ENCODE results near the gene COMT.
A peak's percentile ranks its signal among the peaks of the same experiment; 100 is the strongest.

The COMT gene

GRCh38 chr22:19971276-19972124 is 29.9 kb downstream of the COMT start:
- DNase-seq: no peak

DNA sequence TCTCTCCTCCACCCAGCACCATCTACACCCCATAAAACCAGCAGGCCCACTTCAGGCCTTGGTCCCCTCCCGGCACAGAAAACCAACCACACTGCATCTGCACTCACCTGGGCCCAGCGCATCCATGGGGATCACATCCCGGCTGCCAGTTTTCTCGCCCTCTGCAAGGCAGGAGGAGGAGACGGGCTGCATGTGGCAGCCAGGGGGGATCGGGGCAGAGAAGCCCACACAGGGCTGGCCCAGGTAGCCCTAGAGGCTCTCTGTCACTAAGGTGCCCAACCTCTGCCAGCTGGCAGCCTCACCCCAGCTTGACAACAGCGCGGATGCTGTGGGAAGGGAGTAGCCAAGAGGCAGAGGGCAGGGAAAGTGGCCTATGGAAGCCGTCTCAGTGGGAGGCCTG is 30.7 kb downstream of the COMT start:
- DNase-seq: no peak

- no peak for DNase-seq
Observed at GRCh38 chr22:19972652-19973550, 31.3 kb downstream of the COMT start.

DNA sequence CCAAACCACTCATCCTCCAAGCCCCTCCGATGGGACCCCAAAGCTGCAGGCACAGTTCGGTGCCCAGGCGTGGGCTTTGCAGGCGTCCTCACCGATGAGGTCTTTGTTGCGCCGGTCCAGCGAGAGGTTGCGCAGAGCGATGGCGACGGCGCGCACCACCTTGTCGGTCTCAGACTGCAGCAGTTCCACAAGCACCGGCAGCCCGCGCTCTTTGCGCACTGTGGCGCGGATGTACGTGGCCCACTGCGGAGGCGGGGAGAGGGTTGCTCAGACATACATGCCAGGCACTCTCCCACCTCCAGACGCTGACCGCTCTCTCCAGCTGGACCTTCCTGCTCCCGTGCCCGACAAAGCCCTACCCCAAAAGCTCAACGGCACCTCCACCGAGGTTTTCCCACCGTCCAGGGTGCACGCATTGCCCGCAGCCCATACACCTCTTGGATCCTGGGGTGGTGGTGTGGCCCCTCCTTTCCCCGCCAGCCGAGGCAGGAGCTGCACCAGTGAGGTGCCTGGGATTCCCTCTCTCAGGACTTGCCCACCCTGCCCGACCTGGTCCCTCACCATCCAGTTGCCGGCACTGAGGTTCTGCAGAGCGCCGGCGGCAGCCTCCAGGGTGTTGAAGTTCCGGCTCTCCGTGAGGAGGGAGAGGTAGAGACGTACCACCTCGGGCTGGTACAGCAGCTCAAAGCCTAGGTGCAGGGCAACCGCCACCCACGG is 32.1 kb downstream of the COMT start:
- DNase-seq: no peak

GRCh38 chr22:19974268-19974861 is 32.8 kb downstream of the COMT start:
- peak; percentile 82 for DNase-seq

DNA sequence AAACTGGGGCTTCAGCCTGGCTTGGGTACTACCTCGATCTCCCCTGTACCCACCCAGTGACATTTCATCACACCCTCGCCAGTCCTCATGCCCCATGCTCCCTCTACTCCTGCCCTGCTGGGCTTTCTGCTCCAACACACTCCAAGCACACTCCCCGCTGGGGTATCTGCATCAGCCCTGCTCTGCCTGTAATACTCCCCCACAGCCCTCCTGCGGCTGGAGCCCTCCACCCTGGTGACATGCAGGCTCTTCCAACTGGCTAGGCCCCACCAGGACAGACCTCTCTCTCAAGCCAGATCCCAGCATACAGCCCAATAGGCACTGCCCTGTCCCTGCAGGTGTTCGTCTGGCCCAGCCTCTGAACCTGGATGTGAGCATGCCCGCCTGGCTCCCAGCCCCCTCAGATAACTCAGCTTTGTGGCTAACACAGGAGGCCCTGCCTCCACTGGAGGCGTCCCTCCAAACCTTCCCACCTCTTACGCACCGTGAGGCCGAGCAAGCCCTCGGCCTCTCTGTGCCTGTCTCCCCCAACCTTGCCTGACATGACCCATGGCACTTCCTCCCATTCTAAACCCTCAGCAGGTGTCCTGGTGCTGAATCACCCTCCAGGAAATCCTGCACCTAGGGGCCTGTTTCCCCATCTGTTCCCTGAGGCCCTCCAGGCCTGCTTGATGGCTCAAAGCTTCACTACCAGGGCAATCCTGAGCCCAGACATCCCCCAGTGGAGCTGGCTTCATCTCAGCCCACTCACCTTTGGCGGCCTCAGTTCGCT is 33.5 kb downstream of the COMT start:
- peak; percentile 79 for DNase-seq

DNA sequence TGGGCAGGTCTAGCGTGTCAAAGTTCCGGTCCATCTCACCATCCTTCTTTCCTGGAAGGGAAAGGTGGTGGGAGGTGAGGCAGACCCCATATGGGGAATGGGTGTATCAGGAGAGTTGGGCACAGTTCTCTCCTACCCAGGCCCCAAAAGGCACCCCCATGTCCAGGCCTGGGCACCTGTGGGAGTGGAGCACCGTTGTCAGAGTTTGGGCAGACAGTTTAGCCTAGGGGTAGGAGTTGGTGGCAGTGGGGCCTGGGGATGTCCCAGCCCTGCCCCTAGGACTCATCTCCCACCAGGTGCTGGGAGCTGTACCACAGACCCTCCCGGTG is 34.1 kb downstream of the COMT start:
- DNase-seq: no peak

- no peak for DNase-seq
Observed at GRCh38 chr22:19976671-19977070, 35.1 kb downstream of the COMT start.

DNA sequence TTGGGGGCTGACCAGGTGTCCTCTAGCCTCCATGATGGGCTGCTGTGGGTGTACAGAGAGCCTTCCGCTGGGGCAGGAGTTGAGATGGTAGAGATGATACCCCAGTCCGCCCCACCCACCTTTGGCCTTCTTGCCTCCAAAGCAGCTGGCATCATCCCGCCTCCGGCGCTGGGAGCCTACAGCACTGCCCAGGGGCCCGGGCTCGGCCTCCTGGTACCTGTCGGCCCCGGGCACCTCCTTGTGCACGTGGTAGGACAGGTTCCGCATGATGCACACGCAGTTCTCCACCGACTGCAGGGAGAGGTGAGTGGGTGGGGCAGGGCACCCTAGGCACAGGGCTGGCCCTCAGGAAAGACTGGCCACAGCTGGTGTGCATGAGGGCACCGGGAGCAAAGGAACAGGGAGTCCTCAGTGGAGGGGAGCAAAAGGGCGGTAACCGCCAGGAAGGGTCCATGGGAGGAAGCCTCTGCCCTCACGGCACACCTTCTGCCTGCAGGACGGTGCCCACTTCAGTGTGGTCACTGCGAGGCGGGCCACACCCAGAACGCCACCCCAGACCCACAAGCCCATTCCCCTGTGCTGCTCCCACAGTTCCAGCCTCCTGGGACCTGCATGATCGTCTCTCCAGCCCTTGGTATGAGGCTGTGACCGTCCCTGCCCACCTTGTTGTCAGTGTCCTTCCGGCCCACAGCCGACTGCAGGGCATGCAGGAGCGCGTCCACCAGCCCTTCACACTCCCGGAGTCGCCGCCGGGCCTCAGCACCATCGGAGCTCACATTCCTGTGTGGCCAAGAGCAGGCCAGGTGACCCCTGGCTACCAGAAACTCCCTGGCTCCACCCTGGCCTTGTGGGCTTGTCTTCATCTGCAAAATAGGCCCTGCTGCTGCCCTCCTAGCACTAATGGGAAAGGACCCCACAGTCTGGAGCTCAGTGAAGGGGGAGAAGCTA is 36.0 kb downstream of the COMT start:
- DNase-seq: no peak

GRCh38 chr22:19978748-19979147 is 37.2 kb downstream of the COMT start:
- no peak for DNase-seq

DNA sequence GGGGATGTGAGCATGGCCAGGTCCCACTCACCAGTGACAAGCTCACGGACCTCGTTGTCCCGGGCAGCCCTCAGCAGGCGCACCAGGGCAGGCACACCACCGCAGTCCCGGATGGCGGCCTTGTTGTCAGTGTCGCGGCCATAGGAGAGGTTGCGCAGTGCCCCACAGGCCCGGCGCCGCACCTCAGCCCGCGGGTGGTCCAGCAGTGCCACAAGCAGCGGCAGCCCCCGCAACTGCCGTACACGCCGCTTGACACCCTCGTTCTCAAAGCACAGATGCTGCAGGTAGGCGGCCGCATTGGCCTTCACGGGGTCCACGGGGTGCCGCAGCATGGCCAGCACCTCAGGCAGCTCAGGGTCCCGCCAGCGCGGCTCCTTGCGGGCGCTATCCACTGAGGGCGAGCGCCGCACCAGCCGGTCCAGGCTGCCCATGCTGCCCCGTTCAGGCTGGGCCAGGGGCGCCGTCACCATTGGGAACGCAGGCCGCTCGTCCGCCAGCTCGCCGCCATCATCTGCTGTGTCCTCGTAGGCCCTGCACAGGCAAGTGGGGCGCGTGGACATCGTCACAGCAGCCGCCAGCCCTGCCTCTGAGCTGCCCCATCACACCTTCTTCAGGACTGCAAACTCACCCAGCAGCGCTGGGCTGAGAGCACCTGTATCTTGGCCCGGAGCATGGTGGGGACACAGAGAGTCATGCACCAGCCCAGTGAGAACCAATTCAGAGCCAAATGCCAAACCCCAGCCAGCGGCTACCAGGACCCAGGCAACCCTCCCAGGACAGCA is 38.3 kb downstream of the COMT start:
- no peak for DNase-seq

DNA sequence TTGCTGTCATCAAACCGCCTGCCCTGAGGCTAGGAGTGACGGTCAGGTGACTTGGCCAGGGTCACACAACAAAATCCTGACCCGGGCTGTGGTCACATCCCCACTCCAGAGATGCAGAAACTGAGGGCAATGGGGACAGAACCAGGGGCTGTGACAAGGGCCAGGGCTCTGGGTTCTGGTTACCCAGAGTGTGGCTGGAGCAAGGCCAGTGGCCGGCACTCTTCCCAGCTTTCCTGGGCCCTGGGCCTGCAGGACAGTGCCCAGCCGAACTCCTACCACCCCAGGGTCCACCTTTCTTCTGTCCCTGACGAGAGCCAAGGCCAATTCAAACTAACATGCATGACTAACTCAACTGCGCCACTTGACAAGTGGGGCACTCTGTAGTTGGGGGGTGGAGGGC is 39.2 kb downstream of the COMT start:
- DNase-seq: no peak

DNA sequence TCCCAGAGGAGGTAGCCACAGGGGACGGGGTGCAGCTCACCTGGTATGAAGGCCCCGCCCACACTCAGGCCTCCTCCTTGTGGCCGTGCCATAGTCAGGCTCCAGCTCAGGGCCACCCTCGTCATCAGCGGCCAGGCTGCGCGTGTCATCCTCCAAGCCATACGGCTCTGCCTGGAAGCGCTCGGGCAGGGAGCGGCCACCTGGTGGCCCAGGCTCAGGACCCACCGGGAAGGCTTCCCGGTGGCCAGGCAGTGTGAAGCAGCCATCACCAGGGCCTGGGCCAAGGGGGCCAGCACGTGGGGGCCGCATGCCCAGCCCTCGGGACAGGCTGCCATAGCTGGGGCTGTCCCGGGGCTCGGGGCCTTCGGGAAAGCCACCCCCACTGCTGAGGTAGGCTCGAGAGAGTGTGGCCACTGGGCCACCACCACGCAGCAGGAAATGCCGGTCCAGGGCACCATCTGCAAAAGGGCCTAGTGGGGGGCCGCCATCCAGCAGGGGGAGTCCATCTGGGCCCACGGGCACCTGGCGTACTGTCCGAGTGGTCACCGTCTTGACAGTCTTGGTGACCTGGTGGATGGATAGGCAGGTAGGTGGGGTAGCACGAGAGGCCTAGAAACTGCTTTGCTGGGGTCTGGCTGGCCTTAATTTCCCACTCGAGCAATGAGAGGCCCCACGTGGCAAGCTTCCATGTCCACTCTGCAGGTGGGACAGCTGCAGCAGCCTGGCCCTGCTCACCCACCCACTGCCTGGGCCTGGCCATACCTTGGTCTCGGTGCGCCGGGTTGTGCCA is 39.8 kb downstream of the COMT start:
- no peak for DNase-seq

GRCh38 chr22:19981961-19982920 is 40.7 kb downstream of the COMT start:
- no peak for DNase-seq

DNA sequence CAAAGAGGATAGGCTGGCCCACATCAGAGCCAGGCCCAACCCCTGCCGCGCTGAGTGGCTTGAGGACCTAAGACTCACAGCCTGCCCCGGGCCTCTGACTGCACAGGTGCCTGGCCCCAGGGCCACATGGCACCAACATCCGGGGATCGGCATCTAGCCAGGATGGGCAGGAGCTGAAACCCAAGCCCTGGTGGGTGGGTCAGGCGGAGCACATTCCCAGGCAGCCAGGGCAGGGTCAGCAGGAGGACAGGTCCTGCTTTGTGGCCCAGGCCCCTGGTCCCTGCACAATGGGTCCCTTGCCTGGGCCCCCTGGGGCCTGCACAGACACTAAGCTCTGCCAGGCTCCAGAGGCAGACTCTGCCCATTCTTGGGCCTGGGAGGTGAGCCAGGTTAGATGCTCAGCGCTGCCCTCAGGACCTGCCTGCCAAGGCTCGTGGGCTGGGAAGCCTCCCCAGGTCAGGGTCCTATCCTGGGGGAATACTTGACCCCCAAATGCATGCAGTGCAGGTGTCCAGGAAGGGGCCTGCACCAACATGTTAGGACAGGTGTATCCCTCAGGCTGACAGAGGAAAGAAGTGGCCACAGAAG is 41.5 kb downstream of the COMT start:
- no peak for DNase-seq

DNA sequence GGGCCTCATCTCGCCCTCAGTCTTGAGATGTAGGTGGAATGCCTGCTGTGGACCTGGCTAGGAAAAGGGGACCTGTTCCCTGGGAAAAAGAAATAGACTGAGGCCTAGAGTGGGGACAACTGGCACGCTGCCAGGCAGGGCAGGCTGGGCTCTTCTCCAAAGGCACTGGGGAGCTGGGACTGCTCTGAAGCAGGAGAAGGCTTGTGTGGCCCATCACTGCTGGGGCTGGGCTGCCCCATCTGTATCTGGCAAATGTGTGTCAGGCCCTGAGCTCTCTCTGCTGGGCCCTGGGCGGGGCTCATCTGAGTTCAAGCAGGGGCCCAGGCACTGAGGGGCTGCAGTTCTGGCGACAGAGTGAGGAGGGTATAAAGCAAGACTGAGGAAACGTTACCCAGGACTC is 42.2 kb downstream of the COMT start:
- DNase-seq: no peak

DNA sequence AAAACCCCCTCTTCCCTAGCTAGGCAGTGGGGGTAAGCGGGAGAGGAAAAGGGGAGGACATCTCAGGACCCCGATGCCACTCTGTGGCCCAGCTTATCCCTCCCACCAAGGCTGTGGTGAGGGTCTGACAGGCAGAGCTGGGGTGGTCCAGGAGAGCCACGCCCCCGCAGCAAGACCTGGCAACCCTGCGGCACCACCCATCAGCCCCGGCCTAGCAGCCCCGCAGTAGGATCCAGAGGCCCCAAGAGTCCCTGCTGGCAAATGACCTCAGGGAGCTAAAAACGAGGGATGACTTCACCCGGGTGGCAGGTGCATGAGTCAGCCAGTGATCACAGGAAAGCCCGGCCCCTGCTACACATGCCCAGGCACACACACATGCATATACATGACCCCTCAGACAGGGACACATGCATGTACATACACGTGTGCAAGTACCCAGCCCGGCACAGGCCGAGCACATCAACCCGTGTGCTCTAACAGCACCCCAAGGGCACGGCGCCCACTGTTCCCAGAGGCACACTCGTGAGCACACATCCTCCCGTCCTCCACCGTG is 42.7 kb downstream of the COMT start:
- no peak for DNase-seq
